IPS DF 6.9 (cell line): ENCODE measurements around the gene SORCS2.

Source experiments
- DNase-seq: peaks from one replicate; pipeline ENCODE4 v3.0.0-alpha.2; 2013; ENCODE audit warnings: low read depth, low spot score
- H3K27ac ChIP-seq: one replicate; pipeline ENCODE4 v1.5.1; 2013; ENCODE audit warnings: low read length, control low read depth
- H3K27me3 ChIP-seq: 2 replicates; pipeline ENCODE4 v1.6.1; 2013; ENCODE audit warnings: mild to moderate bottlenecking, low read length; ENCODE audit not compliant: control insufficient read depth, insufficient read depth
- H3K36me3 ChIP-seq: 2 replicates; pipeline ENCODE4 v1.6.1; 2013; ENCODE audit warnings: low read length; ENCODE audit not compliant: control insufficient read depth, insufficient read depth
- H3K4me1 ChIP-seq: 2 replicates; pipeline ENCODE4 v1.6.1; 2013; ENCODE audit warnings: low read length; ENCODE audit not compliant: control insufficient read depth, insufficient read depth
- H3K4me3 ChIP-seq: 2 replicates; pipeline ENCODE4 v1.5.1; 2013; ENCODE audit warnings: mild to moderate bottlenecking, low read length
- H3K9me3 ChIP-seq: 2 replicates; pipeline ENCODE4 v1.6.1; 2013; ENCODE audit warnings: low read length, inconsistent platforms; ENCODE audit not compliant: control insufficient read depth, insufficient read depth
- WGBS: extraction: QIAGEN DNeasy Blood & Tissue Kit; methylation state at CpG from one replicate; pipeline ENCODE4 v1.1.7; 2013; ENCODE audit warnings: mixed read lengths, missing lambda C conversion rate; ENCODE audit not compliant: insufficient read length, insufficient coverage; 5-methylcytosine and 5-hydroxymethylcytosine counted together

SORCS2 gene

GRCh38 chr4:7622371-7622770 is 430.0 kb downstream of the SORCS2 start:
- Histone ChIP-seq H3K27me3 (no peaks in the 10 kb centered on the region), H3K4me3 (no peak overlapping the region), H3K36me3 (no peaks in the 10 kb centered on the region), H3K9me3 (no peaks in the 10 kb centered on the region), H3K4me1 (no peaks in the 10 kb centered on the region), H3K27ac (no peak overlapping the region)
- no CpG with 5 or more reads among the region's 9 CpGs for WGBS
- no peak for DNase-seq

GRCh38 chr4:7623468-7623867 is 431.1 kb downstream of the SORCS2 start:
- DNase-seq = no peak
- Histone ChIP-seq H3K27ac (no peak overlapping the region), H3K27me3 (no peaks in the 10 kb centered on the region), H3K36me3 (no peaks in the 10 kb centered on the region), H3K4me1 (no peaks in the 10 kb centered on the region), H3K4me3 (no peak overlapping the region), H3K9me3 (no peaks in the 10 kb centered on the region)
- no CpG with 5 or more reads among the region's 13 CpGs for WGBS

DNA sequence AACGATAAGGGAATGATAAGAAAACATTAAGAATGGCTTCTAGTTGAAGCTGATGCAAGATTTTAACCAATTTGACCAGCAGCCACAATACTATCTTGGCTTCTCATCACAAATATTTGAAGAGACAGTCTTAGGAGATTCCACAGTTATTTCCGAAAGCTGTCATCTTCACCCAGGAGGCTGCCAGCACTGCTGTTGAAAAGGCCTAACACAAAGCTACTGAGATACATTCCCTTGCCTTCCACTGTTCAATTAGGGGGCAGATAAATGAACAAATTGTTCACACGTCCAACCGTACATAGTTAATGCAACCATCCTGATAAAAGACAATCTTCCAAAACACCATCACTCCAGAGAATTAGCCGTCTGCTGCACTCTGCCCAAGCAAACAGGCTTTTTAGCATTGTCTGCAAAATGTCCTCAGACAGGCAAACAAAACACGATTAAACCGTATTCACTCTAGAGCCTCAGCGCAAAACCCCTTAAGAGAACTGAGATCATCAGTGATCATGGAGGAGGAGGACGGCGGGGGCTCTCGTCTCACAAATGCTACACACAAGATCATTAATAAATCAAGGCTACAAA is 432.1 kb downstream of the SORCS2 start:
- H3K4me1 ChIP-seq = no peaks in the 10 kb centered on the region
- H3K27ac ChIP-seq = no peak overlapping the region
- DNase-seq = no peak
- H3K27me3 ChIP-seq = no peaks in the 10 kb centered on the region
- WGBS = no CpG with 5 or more reads among the region's 11 CpGs
- no peaks in the 10 kb centered on the region for H3K36me3 ChIP-seq
- no peaks in the 10 kb centered on the region for H3K9me3 ChIP-seq
- H3K4me3 ChIP-seq = no peak overlapping the region

DNA sequence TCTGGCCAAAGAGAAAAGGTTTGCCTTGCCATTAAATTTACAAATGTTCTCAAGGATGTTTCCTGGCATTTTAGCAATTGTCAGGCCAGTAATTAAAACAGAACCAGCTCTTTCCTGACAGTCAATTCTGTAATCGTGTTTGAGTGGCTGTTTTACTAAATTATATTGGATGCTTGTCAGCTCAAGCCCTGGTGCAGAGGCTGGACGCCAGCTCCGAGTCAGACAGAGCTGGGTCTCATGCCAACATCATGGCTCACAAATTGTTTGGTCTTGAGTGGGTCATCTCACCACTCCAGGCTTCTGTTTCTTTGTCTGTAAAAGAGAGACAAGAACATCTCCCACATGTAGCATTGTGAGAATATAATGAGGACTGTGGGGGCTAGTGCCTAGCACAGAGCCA is 432.7 kb downstream of the SORCS2 start:
- Histone ChIP-seq H3K36me3 (no peaks in the 10 kb centered on the region), H3K4me1 (no peaks in the 10 kb centered on the region), H3K9me3 (no peaks in the 10 kb centered on the region), H3K27ac (no peak overlapping the region), H3K4me3 (no peak overlapping the region), H3K27me3 (no peaks in the 10 kb centered on the region)
- DNase-seq = no peak
- no CpG with 5 or more reads among the region's 3 CpGs for WGBS

- no CpG with 5 or more reads among the region's 7 CpGs for WGBS
- no peak overlapping the region for H3K27ac ChIP-seq
- H3K4me3 ChIP-seq = no peak overlapping the region
- H3K9me3 ChIP-seq = no peaks in the 10 kb centered on the region
- H3K4me1 ChIP-seq = no peaks in the 10 kb centered on the region
- H3K27me3 ChIP-seq = no peaks in the 10 kb centered on the region
- no peak for DNase-seq
- no peaks in the 10 kb centered on the region for H3K36me3 ChIP-seq
Observed at GRCh38 chr4:7626531-7626930, 434.2 kb downstream of the SORCS2 start.

DNA sequence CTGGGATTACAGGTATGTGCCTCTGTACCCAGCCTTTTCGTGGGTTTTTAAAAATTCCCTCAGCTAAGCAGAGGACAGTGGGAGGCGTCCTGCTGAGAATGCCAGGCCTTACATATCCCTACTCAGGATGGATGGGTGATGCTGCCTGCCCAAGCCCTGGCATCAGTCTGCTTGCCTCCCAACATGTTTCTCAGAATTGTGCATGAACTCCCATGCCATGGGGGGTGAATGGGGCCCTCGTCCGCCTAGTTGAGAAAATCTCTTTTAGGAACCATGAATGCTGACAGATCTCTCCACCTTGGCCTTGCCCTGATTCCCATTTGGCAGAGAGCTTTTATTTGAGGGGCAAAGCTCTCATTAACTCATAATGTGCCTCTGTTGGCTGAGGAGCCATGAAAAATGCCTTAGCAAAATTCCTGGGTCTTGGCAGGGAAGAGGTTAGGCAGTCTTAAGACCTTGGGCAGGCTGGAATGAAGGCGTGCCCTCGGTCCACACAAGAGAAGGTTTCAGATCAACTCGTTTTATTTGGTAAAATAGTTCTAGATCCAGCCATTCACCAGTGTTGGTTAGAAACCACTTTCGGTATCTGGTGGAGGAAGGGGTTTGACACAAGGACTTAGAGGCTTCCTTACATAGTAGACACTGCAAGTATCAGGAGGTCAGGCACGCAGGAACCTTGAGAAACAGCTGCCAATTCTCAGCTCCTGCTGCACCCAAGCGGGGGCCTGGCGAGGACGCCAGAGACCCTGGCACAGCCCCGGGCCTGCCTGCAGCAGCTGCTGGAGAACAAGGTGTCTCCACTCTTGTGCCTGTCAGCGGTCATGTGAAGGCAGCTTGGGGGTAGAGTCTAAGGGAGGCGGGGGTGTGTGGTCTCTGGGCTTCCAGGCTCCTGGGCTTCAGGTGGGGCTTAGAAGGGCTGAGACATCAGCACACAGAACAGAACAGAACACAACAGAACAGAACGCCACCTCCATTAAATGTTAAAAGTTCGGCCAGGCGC is 435.2 kb downstream of the SORCS2 start:
- no CpG with 5 or more reads among the region's 18 CpGs for WGBS
- H3K27ac ChIP-seq = no peak overlapping the region
- H3K4me1 ChIP-seq = no peaks in the 10 kb centered on the region
- DNase-seq = no peak
- H3K4me3 ChIP-seq = no peak overlapping the region
- no peaks in the 10 kb centered on the region for H3K36me3 ChIP-seq
- H3K9me3 ChIP-seq = no peaks in the 10 kb centered on the region
- H3K27me3 ChIP-seq = no peaks in the 10 kb centered on the region

- Histone ChIP-seq H3K27ac (no peak overlapping the region), H3K4me3 (no peak overlapping the region), H3K36me3 (no peaks in the 10 kb centered on the region), H3K9me3 (no peaks in the 10 kb centered on the region), H3K27me3 (no peaks in the 10 kb centered on the region), H3K4me1 (0 out of 2 replicates have a peak, but pooled peaks cover 2% of the 10 kb centered on the region)
- DNase-seq = no peak
- WGBS = no CpG with 5 or more reads among the region's 10 CpGs
Observed at GRCh38 chr4:7628432-7628831, 436.1 kb downstream of the SORCS2 start.

- no peaks in the 10 kb centered on the region for H3K27me3 ChIP-seq
- H3K27ac ChIP-seq = no peak overlapping the region
- no CpG with 5 or more reads among the region's 13 CpGs for WGBS
- H3K4me3 ChIP-seq = no peak overlapping the region
- H3K9me3 ChIP-seq = no peaks in the 10 kb centered on the region
- DNase-seq = no peak
- peaks cover 2% of the 10 kb centered on the region; the same call in 1 of the 2 replicates for H3K4me1 ChIP-seq
- no peaks in the 10 kb centered on the region for H3K36me3 ChIP-seq
Observed at GRCh38 chr4:7629501-7630254, 437.3 kb downstream of the SORCS2 start.

- no peak overlapping the region for H3K27ac ChIP-seq
- H3K27me3 ChIP-seq = no peaks in the 10 kb centered on the region
- DNase-seq = no peak
Observed at GRCh38 chr4:7630568-7631287, 438.4 kb downstream of the SORCS2 start.

More at GRCh38 chr4:7630568-7631287, 438.4 kb downstream of the SORCS2 start:
- Histone ChIP-seq H3K4me3 (no peak overlapping the region), H3K4me1 (peaks cover 2% of the 10 kb centered on the region; the same call in 1 of the 2 replicates), H3K9me3 (no peaks in the 10 kb centered on the region), H3K36me3 (no peaks in the 10 kb centered on the region)
- WGBS = no CpG with 5 or more reads among the region's 17 CpGs
